ELF-1 (cell line): ENCODE measurements around the gene DMTF1.

Experiments
- DNase-seq: peaks from one replicate; pipeline ENCODE4 v3.0.0-alpha.2; 2016; ENCODE audit warnings: low read depth, low spot score

DMTF1 gene

DNA sequence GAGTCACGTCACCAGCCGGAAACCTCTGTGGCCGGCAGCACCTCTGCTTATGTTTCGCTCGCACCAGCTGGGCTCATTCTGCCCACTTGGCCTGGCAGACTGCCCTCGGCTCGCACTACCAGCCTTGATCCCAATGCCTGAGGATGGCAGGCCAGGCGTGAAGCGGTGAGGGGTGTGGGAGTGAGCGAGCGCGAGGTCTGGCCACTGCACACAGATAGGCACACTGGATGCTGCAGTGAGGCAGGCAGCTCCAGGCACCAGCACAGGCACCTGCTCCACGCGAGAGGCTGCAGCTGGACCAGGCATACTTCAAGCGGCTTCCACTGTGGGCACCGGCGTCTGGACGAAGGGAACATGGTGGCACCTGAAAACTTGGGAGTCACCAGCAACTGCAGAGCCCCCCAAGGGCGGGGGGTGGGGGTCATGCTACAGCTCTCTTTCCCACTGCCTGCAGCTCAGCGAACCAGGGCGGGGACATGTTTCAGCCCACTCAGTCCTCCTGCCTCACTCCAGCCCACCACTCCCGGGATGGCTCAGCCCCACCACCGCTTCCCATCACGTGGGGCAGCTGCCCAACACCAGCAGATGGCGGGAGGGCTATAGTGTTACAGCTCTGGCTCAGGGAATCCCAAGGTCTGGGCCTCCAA is 5.4 kb upstream of the DMTF1 start:
- no peak for DNase-seq

- no peak for DNase-seq
Observed at GRCh38 chr7:87147500-87147899, 4.8 kb upstream of the DMTF1 start.

DNA sequence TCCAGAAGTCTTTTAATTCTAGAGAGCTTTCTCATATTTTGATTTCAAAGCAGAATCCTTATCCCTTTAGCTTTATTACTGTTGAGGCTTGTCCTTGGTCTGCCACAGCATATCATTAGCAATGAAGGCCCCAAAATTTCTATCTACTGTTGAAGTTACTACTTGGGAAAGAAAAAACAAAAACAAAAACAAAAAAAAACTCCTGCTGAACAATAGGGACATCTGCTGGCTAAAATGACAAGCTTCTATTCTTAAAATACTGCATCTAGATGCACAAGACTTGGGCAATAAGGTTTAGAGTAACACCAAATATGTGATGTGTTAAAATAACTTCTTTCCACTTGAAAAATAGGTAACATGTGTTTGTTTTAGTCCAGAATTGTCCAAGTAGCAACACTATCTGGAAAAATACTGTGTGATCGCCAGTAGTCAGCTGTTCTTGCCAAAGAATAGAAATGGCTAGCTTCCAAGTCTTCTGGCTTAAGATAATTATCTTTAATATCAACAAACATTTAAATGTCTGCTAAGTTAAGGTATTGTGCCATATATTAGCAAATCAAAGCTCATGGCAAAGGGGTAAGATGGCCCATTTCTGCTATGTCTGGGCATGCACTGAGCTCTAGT is 3.8 kb upstream of the DMTF1 start:
- peak; percentile 19 for DNase-seq

- no peak for DNase-seq
Observed at GRCh38 chr7:87151002-87151728, 1.1 kb upstream of the DMTF1 start.

- DNase-seq, result no peak
Observed at GRCh38 chr7:87151729-87152111, 533 bp upstream of the DMTF1 start.

- DNase-seq, result no peak
Observed at GRCh38 chr7:87152897-87153641, 816 bp downstream of the DMTF1 start.

GRCh38 chr7:87154166-87154565 is 1.9 kb downstream of the DMTF1 start:
- no peak for DNase-seq

- no peak for DNase-seq
Observed at GRCh38 chr7:87154569-87154968, 2.3 kb downstream of the DMTF1 start.

GRCh38 chr7:87155788-87156187 is 3.5 kb downstream of the DMTF1 start:
- no peak for DNase-seq

- no peak for DNase-seq
Observed at GRCh38 chr7:87156709-87157108, 4.5 kb downstream of the DMTF1 start.

GRCh38 chr7:87159538-87159937 is 7.3 kb downstream of the DMTF1 start:
- DNase-seq, result no peak

GRCh38 chr7:87164433-87164832 is 12.2 kb downstream of the DMTF1 start:
- DNase-seq, result no peak

GRCh38 chr7:87170828-87171227 is 18.6 kb downstream of the DMTF1 start:
- no peak for DNase-seq

DNA sequence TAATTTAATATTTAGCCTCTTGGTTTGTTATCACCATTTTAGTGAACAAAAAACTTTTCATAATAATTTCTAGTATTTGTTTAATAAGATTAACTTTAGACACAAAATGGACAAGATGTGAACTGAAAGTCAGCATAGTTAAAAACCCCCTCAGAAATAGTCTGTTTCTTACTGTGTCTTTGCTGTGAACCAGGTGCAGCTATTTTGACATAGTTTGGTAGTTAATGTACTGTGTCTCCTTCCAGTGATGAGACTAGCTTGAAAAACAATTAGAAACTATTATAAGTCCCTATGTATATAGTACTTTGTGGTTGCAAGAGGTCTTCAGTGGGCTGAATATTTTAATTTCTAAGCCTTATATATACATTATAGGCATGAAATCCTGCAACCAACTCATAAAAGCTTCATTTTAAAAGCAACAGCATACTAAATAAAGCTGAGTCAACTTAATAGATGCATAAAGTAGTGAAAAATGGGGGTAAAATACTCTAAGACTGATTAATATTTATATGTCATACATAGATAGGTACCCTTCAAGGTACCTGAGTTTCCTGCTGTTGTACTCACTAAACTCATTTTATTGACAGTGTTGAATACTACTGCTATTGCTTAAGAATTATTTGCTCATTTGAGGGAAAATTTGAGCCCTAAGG is 19.2 kb downstream of the DMTF1 start:
- no peak for DNase-seq

- no peak for DNase-seq
Observed at GRCh38 chr7:87173471-87173870, 21.2 kb downstream of the DMTF1 start.

- no peak for DNase-seq
Observed at GRCh38 chr7:87178320-87178719, 26.1 kb downstream of the DMTF1 start.

DNA sequence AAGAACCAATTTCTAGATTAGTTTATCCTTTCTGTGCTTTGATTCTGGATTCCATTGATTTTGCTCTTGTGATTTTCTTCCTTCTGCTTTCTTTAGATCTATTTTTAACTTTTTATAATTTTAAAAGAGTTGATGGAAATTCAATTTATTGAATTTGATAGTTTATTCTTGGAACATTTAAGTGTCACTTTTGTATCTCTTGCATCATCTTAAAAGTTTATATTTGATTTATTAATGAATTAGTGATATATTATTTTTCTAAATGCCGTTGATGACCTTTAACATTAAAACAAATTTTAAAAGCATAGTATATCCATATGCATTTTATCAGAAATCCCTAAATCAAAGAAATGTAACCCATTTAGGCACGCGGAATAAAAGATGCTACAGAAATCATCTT is 26.9 kb downstream of the DMTF1 start:
- no peak for DNase-seq

DNA sequence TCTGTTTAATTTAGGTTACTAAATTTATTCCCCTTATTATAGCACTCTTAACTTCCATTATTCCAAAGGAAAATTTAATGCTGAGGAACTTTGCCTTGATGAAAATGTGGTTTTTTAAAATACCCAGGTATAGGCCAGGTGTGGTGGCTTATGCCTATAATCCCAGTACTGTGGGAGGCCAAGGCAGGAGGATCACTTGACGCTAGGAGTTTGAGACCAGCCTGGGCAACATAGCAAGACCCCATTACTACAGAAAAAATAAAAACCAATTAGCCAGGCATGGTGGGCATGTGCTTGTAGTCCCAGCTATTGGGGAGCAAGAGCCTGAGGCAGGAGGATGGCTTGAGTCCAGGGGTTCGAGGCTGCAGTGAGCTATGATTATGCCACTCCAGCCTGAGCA is 34.9 kb downstream of the DMTF1 start:
- no peak for DNase-seq

DNA sequence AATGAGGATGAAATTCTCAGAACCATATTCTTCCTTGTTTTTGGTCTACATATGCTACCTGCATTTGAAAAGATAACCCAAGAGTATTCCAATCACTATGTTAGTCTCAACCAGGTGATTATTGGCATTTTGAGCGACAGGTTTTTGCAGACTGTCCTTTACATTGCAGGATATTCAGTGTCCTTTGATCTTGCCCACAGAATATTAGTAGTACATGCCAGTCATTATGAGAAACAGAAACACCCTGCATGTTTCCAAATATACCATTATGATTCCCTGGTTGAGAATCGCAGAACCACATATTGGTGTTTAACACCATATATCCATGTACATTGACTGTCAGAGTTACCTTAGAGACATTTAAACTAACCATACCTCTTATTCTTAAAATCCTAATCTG is 36.7 kb downstream of the DMTF1 start:
- no peak for DNase-seq

DNA sequence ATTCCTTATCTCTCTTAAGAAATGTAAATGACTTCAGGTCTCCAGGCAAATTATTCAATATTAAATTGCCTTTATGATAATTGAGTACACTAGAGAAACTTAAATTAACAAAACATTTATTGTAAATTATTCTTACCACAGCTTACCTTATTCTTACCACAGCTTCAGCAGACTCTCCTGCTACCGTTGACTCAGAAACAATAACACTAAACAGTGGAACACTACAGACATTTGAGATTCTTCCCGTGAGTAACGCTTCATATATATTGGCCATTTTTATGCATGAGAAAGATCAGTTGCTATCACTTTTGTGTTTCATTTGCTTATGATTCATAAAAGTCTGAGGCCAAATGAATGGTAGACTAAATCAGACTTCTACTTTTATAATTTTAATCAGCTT is 38.5 kb downstream of the DMTF1 start:
- no peak for DNase-seq

DNA sequence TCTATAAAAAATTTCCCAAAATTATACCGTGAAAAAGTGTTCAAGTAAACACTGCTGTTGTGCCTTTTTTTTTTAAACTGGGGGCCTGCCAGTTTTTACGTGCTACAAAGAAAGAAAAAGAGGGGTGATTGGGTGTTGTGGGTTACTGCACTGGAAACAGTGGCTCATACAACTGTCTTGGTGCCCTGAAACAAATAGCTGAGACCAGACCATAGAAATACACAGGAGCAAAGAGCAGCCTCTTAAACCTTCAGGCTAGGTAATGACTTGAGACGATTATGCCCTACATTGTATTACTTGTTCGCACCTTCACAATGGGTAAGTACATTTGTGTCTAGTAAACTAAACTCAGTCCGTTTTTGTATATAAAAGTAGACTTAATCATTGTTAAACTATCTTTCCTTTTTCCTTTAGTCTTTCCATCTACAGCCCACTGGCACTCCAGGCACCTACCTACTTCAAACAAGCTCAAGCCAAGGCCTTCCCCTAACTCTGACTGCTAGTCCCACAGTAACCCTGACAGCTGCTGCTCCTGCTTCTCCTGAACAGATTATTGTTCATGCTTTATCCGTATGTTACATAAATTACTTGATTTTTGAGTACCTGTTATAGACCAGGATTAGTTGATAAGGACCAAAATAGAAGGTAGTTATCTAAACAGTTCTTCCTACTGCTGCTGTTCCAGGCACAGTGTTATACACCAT is 40.7 kb downstream of the DMTF1 start:
- no peak for DNase-seq
